Adrenal gland (tissue), 12 donors: Measurements from ENCODE around the gene BRPF3. TPM values are rescaled to one million over a fixed set of nuclear protein-coding genes. Genes with fewer than 3 reads are reported as not detected.

Experiments
- DNase-seq, 7 donors: peaks; one replicate each; pipeline ENCODE4 v3.0.0-alpha.2; 2019 to 2020
- H3K27ac ChIP-seq, 5 donors: fragments of 200-600 bp; sonication (generic) in 4 of 5; 1 replicate in 3 of 5; 2 replicates in 2 of 5; pipeline versions ENCODE4 v1.5.1 to v1.8.0; 2016 to 2020; ENCODE audit warnings: mild to moderate bottlenecking in 1 of 5
- H3K27me3 ChIP-seq: fragments of 200-600 bp; 2 replicates; pipeline ENCODE4 v1.8.0; 2021
- H3K36me3 ChIP-seq, 2 donors: fragments of 200-600 bp; replicated peaks in 1 of 2; 1 replicate in 1 of 2; 2 replicates in 1 of 2; pipeline versions ENCODE4 v1.5.1 to v1.8.0; 2018 to 2022
- H3K4me1 ChIP-seq, 2 donors: fragments of 200-600 bp; replicated peaks in 1 of 2; 1 replicate in 1 of 2; 2 replicates in 1 of 2; pipeline versions ENCODE4 v1.5.1 to v1.8.0; 2018 to 2021
- H3K4me3 ChIP-seq, 4 donors: fragments of 200-600 bp; sonication (generic) in 3 of 4; one replicate each; pipeline ENCODE4 v1.5.1; 2016 to 2018
- H3K9me3 ChIP-seq, 3 donors: fragments of 200-600 bp; sonication (generic) in 1 of 3; replicated peaks in 1 of 3; 1 replicate in 2 of 3; 2 replicates in 1 of 3; pipeline versions ENCODE4 v1.5.1 to v1.8.0; 2016 to 2021
- CTCF ChIP-seq, 6 experiments: fragments of 450-650 bp in 4 of 6; fragments of 200-600 bp in 2 of 6; sonication (generic) in 1 of 6; IDR thresholded peaks; 1 replicate in 5 of 6; 2 replicates in 1 of 6; pipeline versions ENCODE4 v1.5.1 to v1.8.0; 2016 to 2021; ENCODE audit warnings: antibody characterized with exemption in 6 of 6, mild to moderate bottlenecking in 2 of 6, moderate library complexity in 1 of 6
- POLR2A ChIP-seq, 2 donors: fragments of 450-650 bp; IDR thresholded peaks; one replicate each; pipeline ENCODE4 v1.6.1; 2017; ENCODE audit warnings: antibody characterized with exemption in 2 of 2, mild to moderate bottlenecking in 2 of 2, moderate library complexity in 1 of 2
- WGBS, 4 donors: extraction: QIAGEN DNeasy Blood & Tissue Kit in 2 of 4; methylation state at CpG; one replicate each; pipeline versions ENCODE4 v1.1.5 to v1.1.7; 2013 to 2017; 5-methylcytosine and 5-hydroxymethylcytosine counted together
- intact Hi-C, 2 donors: fragments of 100-400 bp; cut with DNase I; formaldehyde crosslinking; loops; one replicate each; pipeline versions ENCODE4 v1.14.1 to v1.15.0; 2022 to 2023
- polyA plus RNA-seq, 3 donors: library from polyadenylated mRNA; stranded (reverse); fragments of 200-250 nt in 2 of 3; fragments of 350-450 nt in 1 of 3; fragmentation: Illumina TruSeq in 1 of 3; extraction: RNeasy Lipid Tissue Mini Kit (QIAGEN cat#74804) in 1 of 3; gene quantifications; one replicate each; pipeline ENCODE4 v1.2.3, GENCODE V29; 2013 to 2014
- total RNA-seq, 9 donors: library from RNA; depleted of rRNA in 4 of 9; stranded (reverse); fragments of >200 nt in 4 of 9; fragments of 120-200 nt in 1 of 9; fragmentation: NEBNext Ultra II Directional in 1 of 9; extraction: Animal tissue kit (Norgen Biotek cat#: 25700) in 1 of 9; gene quantifications; one replicate each; pipeline versions ENCODE4 v1.1.0 to v1.2.4, GENCODE V29; 2013 to 2023
- donor health status: healthy with polysubstance abuse.
- donor health status: Bipolar disorder and iron deficiency.
- donor health status: DM: yes; HTN: yes; CAD: no.
- donor health status: DM: no; HTN: no; CAD: no.
- donor health status: DM: no; HTN: no; CAD: no.
- donor health status: DM: yes; HTN: yes; CAD: no.

Gene BRPF3
- total and polyA plus RNA-seq, 12 donors, result 9.8 to 111 (median 53.4) TPM

GRCh38 chr6:36169023-36170007, 27.2 kb upstream of the BRPF3 start:
- WGBS, 4 donors, result 88 to 97% (median 94%) methylated on average over 2 of the region's 2 CpGs
- H3K36me3 ChIP-seq, result no peaks in the 10 kb centered on the region
- no peak for TF ChIP-seq CTCF (IDR thresholded peaks at IDR 0.05)
- no peak for TF ChIP-seq POLR2A (IDR thresholded peaks at IDR 0.05)
- no peak overlapping the region for H3K4me3 ChIP-seq
- H3K27ac ChIP-seq, result no peak overlapping the region
- no peaks in the 10 kb centered on the region for H3K27me3 ChIP-seq
- H3K4me1 ChIP-seq, result no peaks in the 10 kb centered on the region
- intact Hi-C loops, result no loop called here
- DNase-seq, result no peak
- no peaks in the 10 kb centered on the region for H3K9me3 ChIP-seq

GRCh38 chr6:36170704-36171103, 25.8 kb upstream of the BRPF3 start:
- TF ChIP-seq CTCF (IDR thresholded peaks at IDR 0.05) (no peak), POLR2A (IDR thresholded peaks at IDR 0.05) (no peak)

GRCh38 chr6:36171573-36171972, 25.0 kb upstream of the BRPF3 start:
- no peaks in the 10 kb centered on the region for H3K36me3 ChIP-seq
- WGBS, 4 donors, result 77 to 82% (median 79%) methylated on average over 2 of the region's 2 CpGs
- TF ChIP-seq POLR2A (IDR thresholded peaks at IDR 0.05) (no peak), CTCF (IDR thresholded peaks at IDR 0.05) (no peak)
- H3K27ac ChIP-seq, result no peak overlapping the region
- no peak overlapping the region for H3K4me3 ChIP-seq
- H3K9me3 ChIP-seq, result no peaks in the 10 kb centered on the region
- intact Hi-C loops, result no loop called here
- no peak for DNase-seq
- no peaks in the 10 kb centered on the region for H3K27me3 ChIP-seq
- no peaks in the 10 kb centered on the region for H3K4me1 ChIP-seq

More at GRCh38 chr6:36170704-36171103, 25.8 kb upstream of the BRPF3 start:
- no peak overlapping the region for H3K4me3 ChIP-seq
- intact Hi-C loops, result no loop called here
- 95 to 99% (median 96%) methylated on average over 2 of the region's 2 CpGs for WGBS, 4 donors
- no peak overlapping the region for H3K27ac ChIP-seq
- no peaks in the 10 kb centered on the region for H3K36me3 ChIP-seq
- no peaks in the 10 kb centered on the region for H3K27me3 ChIP-seq
- H3K9me3 ChIP-seq, result no peaks in the 10 kb centered on the region
- H3K4me1 ChIP-seq, result no peaks in the 10 kb centered on the region
- DNase-seq, result no peak

- Histone ChIP-seq H3K27me3 (no peaks in the 10 kb centered on the region), H3K4me1 (no peaks in the 10 kb centered on the region), H3K27ac (no peak overlapping the region), H3K36me3 (no peaks in the 10 kb centered on the region), H3K9me3 (no peaks in the 10 kb centered on the region), H3K4me3 (no peak overlapping the region)
- no peak for TF ChIP-seq CTCF (IDR thresholded peaks at IDR 0.05)
- TF ChIP-seq POLR2A (IDR thresholded peaks at IDR 0.05), result no peak
- no peak for DNase-seq
- intact Hi-C loops, result no loop called here
Measured at GRCh38 chr6:36177166-36177565, 19.4 kb upstream of the BRPF3 start.
